ENCODE measurements around the gene WDR41. TPM values are rescaled to one million over a fixed set of nuclear protein-coding genes. Genes with fewer than 3 reads are reported as not detected.

The WDR41 gene
- total and polyA plus RNA-seq, 8 donors, result 7.4 to 27.4 (median 17.8) TPM

DNA sequence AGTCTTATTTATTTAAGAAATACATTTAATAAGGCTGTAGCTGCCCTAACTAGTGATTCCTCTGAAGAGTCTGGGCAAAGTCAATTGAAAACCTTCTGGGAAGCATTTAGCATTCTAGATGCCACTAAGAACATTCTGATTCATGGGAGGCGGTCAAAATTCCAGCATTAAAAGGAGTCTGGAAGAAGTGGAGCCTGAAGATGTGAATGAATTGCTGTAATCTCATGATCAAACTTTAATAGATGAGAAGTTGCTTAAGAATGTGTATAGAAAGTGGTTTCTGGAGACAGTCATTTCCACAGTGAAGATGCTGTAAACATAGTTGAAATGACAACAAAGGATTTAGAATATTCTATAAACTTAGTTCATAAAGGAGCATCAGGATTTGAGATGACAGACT, 61.4 kb downstream of the WDR41 start:
- TF ChIP-seq, protein P1, sequence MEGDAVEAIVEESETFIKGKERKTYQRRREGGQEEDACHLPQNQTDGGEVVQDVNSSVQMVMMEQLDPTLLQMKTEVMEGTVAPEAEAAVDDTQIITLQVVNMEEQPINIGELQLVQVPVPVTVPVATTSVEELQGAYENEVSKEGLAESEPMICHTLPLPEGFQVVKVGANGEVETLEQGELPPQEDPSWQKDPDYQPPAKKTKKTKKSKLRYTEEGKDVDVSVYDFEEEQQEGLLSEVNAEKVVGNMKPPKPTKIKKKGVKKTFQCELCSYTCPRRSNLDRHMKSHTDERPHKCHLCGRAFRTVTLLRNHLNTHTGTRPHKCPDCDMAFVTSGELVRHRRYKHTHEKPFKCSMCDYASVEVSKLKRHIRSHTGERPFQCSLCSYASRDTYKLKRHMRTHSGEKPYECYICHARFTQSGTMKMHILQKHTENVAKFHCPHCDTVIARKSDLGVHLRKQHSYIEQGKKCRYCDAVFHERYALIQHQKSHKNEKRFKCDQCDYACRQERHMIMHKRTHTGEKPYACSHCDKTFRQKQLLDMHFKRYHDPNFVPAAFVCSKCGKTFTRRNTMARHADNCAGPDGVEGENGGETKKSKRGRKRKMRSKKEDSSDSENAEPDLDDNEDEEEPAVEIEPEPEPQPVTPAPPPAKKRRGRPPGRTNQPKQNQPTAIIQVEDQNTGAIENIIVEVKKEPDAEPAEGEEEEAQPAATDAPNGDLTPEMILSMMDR (IDR thresholded peaks at IDR 0.05), result no peak
- WGBS, 2 donors, result 95 to 99% methylated on average over 1 of the region's 1 CpG
- no peak for DNase-seq
- FAIRE-seq, result no peak
- intact Hi-C loops (cut with DNase I), result no loop called here
- no peak for ATAC-seq
- Histone ChIP-seq H3K36me3 (peaks cover 4 to 34% (median 8%) of the 10 kb centered on the region in 3 donors), H3K27ac (no peak overlapping the region), H3K27me3 (no peaks in the 10 kb centered on the region), H3K4me1 (no peaks in the 10 kb centered on the region), H3K4me3 (no peak overlapping the region), H3K9me3 (no peaks in the 10 kb centered on the region)

DNA sequence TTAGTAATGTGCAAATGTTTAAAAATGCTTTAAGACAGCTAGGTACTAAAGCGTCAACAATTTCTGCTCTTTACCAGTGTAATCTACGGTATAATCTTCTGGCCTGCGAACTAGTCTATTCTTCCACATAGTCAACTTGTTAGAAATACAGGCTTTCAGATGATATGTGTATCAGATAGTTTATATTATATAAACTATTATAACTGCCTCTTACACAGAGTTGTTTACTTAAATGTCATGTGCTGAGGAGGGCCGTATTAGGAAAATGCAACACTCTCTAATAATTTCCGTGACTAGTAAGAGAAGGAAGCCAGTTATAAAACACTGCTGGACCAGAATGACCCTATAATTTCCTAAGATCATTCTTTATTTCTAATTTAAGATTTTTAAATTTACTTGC, 63.6 kb downstream of the WDR41 start:
- Histone ChIP-seq H3K4me1 (no peaks in the 10 kb centered on the region), H3K36me3 (peaks cover 4 to 29% (median 5%) of the 10 kb centered on the region in 3 donors), H3K9me3 (no peaks in the 10 kb centered on the region), H3K27ac (no peak overlapping the region), H3K4me3 (no peak overlapping the region), H3K27me3 (no peaks in the 10 kb centered on the region)
- FAIRE-seq (no peak), ATAC-seq (no peak), DNase-seq (no peak)
- intact Hi-C loops (cut with DNase I), result no loop called here
- WGBS, 2 donors, result 89 to 93% methylated on average over 5 of the region's 5 CpGs
- TF ChIP-seq, protein P1 (IDR thresholded peaks at IDR 0.05), result no peak

DNA sequence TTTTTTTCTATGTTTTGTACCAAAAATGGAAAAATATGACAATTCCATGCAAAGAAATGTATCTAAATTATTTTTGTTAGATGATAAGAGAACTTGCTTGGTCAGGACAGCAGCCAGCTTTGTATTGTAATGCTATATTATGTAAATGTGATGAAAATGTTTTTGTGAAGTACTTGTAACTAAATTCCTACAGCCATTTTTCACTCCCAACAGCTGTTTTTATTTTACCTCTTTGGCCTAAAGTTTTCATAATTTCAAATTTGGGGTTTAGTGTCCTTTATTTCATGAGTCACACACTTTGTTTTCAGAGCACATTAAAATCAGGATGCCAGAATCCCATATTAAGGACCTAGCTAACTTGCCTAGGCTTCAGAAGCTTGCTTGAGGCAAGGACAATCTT, 64.1 kb downstream of the WDR41 start:
- Histone ChIP-seq H3K36me3 (peaks cover 3 to 29% (median 5%) of the 10 kb centered on the region in 3 donors), H3K27me3 (no peaks in the 10 kb centered on the region), H3K4me1 (no peaks in the 10 kb centered on the region), H3K4me3 (no peak overlapping the region), H3K9me3 (no peaks in the 10 kb centered on the region), H3K27ac (no peak overlapping the region)
- TF ChIP-seq, protein P1 (IDR thresholded peaks at IDR 0.05), result no peak
- intact Hi-C loops (cut with DNase I), result no loop called here
- FAIRE-seq (no peak), DNase-seq (no peak), ATAC-seq (no peak)

DNA sequence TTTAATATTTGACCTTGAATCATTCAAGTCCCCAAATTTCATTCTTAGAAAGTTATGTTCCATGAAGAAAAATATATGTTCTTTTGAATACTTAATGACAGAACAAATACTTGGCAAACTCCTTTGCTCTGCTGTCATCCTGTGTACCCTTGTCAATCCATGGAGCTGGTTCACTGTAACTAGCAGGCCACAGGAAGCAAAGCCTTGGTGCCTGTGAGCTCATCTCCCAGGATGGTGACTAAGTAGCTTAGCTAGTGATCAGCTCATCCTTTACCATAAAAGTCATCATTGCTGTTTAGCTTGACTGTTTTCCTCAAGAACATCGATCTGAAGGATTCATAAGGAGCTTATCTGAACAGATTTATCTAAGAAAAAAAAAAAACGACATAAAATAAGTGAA, 65.4 kb downstream of the WDR41 start:
- TF ChIP-seq, protein P1 (IDR thresholded peaks at IDR 0.05), result no peak
- H3K4me1 ChIP-seq, result no peaks in the 10 kb centered on the region
- ATAC-seq, result peak in 1 of 4 donors; percentile 34
- 65 to 67% methylated on average over 2 of the region's 2 CpGs for WGBS, 2 donors
- no peak for FAIRE-seq
- no peak for DNase-seq
- no peaks in the 10 kb centered on the region for H3K9me3 ChIP-seq
- intact Hi-C loops (cut with DNase I), result no loop called here
- H3K4me3 ChIP-seq, result no peak overlapping the region
- H3K27ac ChIP-seq, result no peak overlapping the region
- H3K36me3 ChIP-seq, result peaks cover 0 to 20% (median 5%) of the 10 kb centered on the region in 3 donors
- H3K27me3 ChIP-seq, result no peaks in the 10 kb centered on the region

DNA sequence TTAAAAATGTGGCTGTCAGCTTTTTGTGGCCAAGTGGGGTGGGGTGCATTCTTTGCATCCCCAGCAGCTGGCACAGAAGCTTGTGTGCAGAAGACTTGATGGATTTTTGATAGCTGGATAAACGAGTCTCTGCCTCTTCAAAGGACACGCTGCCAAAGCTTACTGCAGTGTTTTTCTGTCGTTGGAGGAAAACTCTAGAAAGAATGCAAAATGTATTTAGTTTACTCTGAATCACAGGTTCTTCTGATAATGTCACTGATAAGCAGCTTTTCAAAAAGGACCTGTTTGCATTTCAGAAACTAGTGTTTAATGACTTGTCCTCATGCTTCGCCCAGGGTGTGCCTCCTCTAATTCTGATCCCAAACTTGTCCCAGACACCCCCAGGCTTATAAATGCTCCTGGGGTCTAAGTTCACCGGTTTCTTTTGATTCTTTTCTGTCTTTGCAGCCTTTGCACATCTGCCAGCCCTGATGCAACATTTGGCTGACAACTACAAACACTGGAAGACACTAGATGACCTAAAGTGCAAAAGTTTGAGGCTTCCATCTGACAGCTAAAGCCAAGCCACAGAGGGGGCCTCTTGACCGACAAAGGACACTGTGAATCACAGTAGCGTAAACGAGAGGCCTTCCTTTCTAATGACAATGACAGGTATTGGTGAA, 66.0 kb downstream of the WDR41 start:
- FAIRE-seq, result no peak
- no peak for DNase-seq
- Histone ChIP-seq H3K4me1 (no peaks in the 10 kb centered on the region), H3K36me3 (peaks cover 0 to 20% (median 5%) of the 10 kb centered on the region in 3 donors), H3K27me3 (no peaks in the 10 kb centered on the region), H3K4me3 (no peak overlapping the region), H3K9me3 (no peaks in the 10 kb centered on the region), H3K27ac (no peak overlapping the region)
- intact Hi-C loops (cut with DNase I), result no loop called here
- 50 to 58% methylated on average over 8 of the region's 8 CpGs for WGBS, 2 donors
- TF ChIP-seq, protein P1 (IDR thresholded peaks at IDR 0.05), result no peak
- ATAC-seq, result peak in 2 of 4 donors; percentile 31 to 43
